Pancreas (tissue), 10 donors: ENCODE data around the gene GET4. TPM values are rescaled to one million over a fixed set of nuclear protein-coding genes. Genes with fewer than 3 reads are reported as not detected.
"Not testable (repeated sequence)": the region's sequence is repeated elsewhere in the genome, so short reads cannot be mapped to it uniquely, and the experiment has no call there.

ENCODE experiments used
- ATAC-seq, 4 donors: fragments of 200-7000 bp; cut with Tn5 transposase; one replicate each; pipeline versions ENCODE4 v1.8.0 to v1.9.1; 2020; ENCODE audit warnings: mild to moderate bottlenecking in 4 of 4, moderate library complexity in 4 of 4
- DNase-seq, 6 donors: peaks; one replicate each; pipeline ENCODE4 v3.0.0-alpha.2; 2020
- FAIRE-seq: peaks from 2 replicates; lab custom pipeline; 2012; peaks lifted over from hg19 to GRCh38; lab: Jason Lieb, UNC
- H3K27ac ChIP-seq, 4 donors: fragments of 200-600 bp; sonication (generic); 1 replicate in 3 of 4; 2 replicates in 1 of 4; pipeline versions ENCODE4 v1.5.0 to v1.8.0; 2020
- H3K27me3 ChIP-seq, 4 donors: fragments of 200-600 bp; one replicate each; pipeline ENCODE4 v1.8.0; 2021
- H3K36me3 ChIP-seq, 3 donors: fragments of 200-600 bp; sonication (generic) in 1 of 3; one replicate each; pipeline versions ENCODE4 v1.5.0 to v1.8.0; 2020 to 2021
- H3K4me1 ChIP-seq, 3 donors: fragments of 200-600 bp; one replicate each; pipeline ENCODE4 v1.8.0; 2021
- H3K4me3 ChIP-seq, 4 donors: fragments of 200-600 bp; sonication (generic) in 2 of 4; one replicate each; pipeline versions ENCODE4 v1.5.0 to v1.8.0; 2020 to 2021
- H3K9me3 ChIP-seq, 4 donors: fragments of 200-600 bp; one replicate each; pipeline ENCODE4 v1.8.0; 2021
- WGBS, 2 donors: extraction: QIAGEN DNeasy Blood & Tissue Kit; methylation state at CpG; one replicate each; pipeline ENCODE4 v1.1.7; 2013; 5-methylcytosine and 5-hydroxymethylcytosine counted together
- intact Hi-C, 3 donors: fragments of 100-400 bp; cut with DNase I; formaldehyde crosslinking; loops; one replicate each; pipeline versions ENCODE4 v1.11.1 to v1.14.2; 2022
- polyA plus RNA-seq, 2 donors: library from polyadenylated mRNA; stranded (reverse); fragments of 200-250 nt; gene quantifications; one replicate each; pipeline ENCODE4 v1.2.3, GENCODE V29; 2013
- total RNA-seq, 6 donors: library from RNA; stranded (reverse); fragmentation: NEBNext Ultra II Directional in 4 of 6; extraction: Animal tissue kit (Norgen Biotek cat#: 25700) in 4 of 6; gene quantifications; one replicate each; pipeline versions ENCODE4 v1.2.1 to v1.2.4, GENCODE V29; 2021 to 2023
- TF ChIP-seq, protein P1 (sequence below), 4 donors: fragments of 200-600 bp; sonication (generic) in 3 of 4; IDR thresholded peaks; one replicate each; pipeline versions ENCODE4 v1.5.0 to v1.8.0; 2021; ENCODE audit warnings: antibody characterized with exemption in 4 of 4
- donor health status: healthy with polysubstance abuse.
- donor health status: DM: no; HTN: no; CAD: no; lungs with moderate emphysema.
- donor health status: DM: no; HTN: no; CAD: no.
- donor health status: control.
- donor health status: control.
- donor health status: Bipolar disorder and iron deficiency.
- donor health status: DM: yes; HTN: yes; CAD: no.
- donor health status: DM: no; HTN: no; CAD: no.
- donor health status: DM: no; HTN: no; CAD: no.
- donor health status: DM: yes; HTN: yes; CAD: no.

GET4 gene
- total and polyA plus RNA-seq, 8 donors, result 13.1 to 94.5 (median 21.4) TPM

DNA sequence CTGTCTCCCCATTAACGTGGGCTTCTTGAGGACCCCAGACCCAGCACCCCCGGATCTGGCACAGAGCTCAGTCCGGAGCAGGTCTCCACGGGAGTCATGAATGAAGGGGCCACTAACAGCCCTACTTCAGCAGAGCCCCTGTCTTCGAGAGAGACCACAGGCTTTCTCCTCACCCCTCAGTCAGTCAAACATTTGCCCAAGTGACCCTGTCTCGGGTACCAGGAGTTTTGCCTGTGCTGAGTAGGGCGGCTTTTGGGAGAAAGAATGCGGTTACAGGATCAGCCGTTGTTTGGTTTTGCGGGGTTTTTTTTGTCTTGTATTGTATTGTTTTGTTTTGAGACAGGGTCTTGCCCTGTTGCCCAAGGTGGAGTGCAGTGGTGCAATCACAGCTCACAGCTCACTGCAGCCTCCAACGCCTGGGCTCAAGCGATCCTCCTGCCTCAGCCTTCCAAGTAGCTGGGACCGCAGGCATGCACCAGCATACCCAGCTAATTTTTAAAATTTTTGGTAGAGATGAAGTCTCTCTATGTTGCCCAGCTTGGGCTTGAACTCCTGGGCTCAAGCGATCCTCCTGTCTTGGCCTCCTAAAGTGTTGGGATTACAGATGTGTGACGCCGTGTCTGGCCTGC lies 61.6 kb downstream of the GET4 start:
- DNase-seq, result peak in 3 of 6 donors; percentile 5 to 30 (median 20)
- no peak for FAIRE-seq

DNA sequence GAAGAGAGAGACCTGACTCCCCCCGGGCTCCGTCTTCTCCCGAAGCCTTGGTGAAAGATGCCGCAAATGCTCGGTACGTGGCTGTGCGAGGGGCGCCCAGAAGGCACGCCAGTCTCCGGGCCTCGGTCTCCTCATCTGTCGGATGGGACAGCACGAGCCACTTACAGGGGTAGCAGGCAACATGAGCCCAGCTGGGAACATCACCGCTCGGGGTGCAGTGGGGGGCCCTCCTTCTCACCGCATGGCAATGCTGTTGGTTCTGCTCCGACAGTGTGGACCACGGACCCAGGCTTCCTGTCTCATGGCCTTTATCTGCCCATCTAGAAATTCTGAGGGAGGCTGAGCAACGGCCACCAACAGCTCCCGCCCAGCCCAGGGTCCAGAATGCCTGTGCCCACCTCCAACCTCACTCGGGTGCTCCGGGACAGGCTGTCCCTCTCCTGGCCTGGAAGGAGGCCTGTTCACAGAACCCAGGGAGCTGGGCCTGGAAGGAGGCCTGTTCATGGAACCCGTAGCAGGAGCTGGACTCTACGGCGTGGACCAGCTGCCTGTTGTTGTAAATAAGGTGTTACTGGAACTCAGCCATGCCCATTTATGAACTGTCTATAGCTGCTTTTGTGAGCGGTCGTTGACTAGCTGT lies 62.3 kb downstream of the GET4 start:
- 96 to 98% methylated on average over 27 of the region's 27 CpGs for WGBS, 2 donors
- no peak for FAIRE-seq
- no peak for ATAC-seq
- H3K4me1 ChIP-seq, result no peaks in the 10 kb centered on the region
- no peaks in the 10 kb centered on the region for H3K36me3 ChIP-seq
- intact Hi-C loops, result no loop called here
- H3K27me3 ChIP-seq, result no peaks in the 10 kb centered on the region
- H3K4me3 ChIP-seq, result no peak overlapping the region
- TF ChIP-seq, protein P1, sequence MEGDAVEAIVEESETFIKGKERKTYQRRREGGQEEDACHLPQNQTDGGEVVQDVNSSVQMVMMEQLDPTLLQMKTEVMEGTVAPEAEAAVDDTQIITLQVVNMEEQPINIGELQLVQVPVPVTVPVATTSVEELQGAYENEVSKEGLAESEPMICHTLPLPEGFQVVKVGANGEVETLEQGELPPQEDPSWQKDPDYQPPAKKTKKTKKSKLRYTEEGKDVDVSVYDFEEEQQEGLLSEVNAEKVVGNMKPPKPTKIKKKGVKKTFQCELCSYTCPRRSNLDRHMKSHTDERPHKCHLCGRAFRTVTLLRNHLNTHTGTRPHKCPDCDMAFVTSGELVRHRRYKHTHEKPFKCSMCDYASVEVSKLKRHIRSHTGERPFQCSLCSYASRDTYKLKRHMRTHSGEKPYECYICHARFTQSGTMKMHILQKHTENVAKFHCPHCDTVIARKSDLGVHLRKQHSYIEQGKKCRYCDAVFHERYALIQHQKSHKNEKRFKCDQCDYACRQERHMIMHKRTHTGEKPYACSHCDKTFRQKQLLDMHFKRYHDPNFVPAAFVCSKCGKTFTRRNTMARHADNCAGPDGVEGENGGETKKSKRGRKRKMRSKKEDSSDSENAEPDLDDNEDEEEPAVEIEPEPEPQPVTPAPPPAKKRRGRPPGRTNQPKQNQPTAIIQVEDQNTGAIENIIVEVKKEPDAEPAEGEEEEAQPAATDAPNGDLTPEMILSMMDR (IDR thresholded peaks at IDR 0.05), result no peak
- H3K9me3 ChIP-seq, result no peaks in the 10 kb centered on the region
- DNase-seq, result peak in 3 of 6 donors; percentile 12 to 60 (median 46)
- no peak overlapping the region for H3K27ac ChIP-seq

More for the DNA sequence above, 61.6 kb downstream of the GET4 start:
- Histone ChIP-seq H3K27ac (no peak overlapping the region), H3K4me1 (no peaks in the 10 kb centered on the region), H3K9me3 (no peaks in the 10 kb centered on the region), H3K36me3 (no peaks in the 10 kb centered on the region), H3K27me3 (no peaks in the 10 kb centered on the region), H3K4me3 (no peak overlapping the region)
- WGBS, 2 donors, result 86 to 93% methylated on average over 16 of the region's 16 CpGs
- intact Hi-C loops, result no loop called here
- TF ChIP-seq, protein P1 (IDR thresholded peaks at IDR 0.05), result no peak
- ATAC-seq, result no peak

DNA sequence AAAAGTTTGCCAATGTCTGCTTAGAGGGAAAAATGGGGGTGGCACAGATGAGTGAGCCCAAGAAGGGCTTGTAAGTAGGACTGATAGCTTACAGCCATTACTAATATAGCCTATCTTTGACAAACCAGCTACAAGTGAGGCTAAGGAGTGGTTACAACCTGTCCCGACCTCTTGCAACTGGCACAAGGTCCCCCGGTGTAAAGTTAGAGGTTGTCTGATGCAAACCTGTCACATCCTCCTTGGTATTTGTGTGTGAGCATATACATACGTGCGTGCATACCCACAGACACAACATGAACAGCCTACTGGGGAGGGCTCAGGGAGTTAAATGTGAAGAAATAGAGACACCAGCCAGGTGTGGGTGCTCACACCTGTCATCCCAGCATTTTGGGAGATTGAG lies 63.5 kb downstream of the GET4 start:
- intact Hi-C loops, result no loop called here
- no peaks in the 10 kb centered on the region for H3K27me3 ChIP-seq
- WGBS, 2 donors, result 97 to 98% methylated on average over 4 of the region's 4 CpGs
- H3K9me3 ChIP-seq, result no peaks in the 10 kb centered on the region
- peaks cover 0 to 4% (median 0%) of the 10 kb centered on the region in 3 donors for H3K4me1 ChIP-seq
- FAIRE-seq (no peak), DNase-seq (peak in 1 of 6 donors; percentile 6), ATAC-seq (no peak)
- H3K27ac ChIP-seq, result no peak overlapping the region
- H3K36me3 ChIP-seq, result no peaks in the 10 kb centered on the region
- TF ChIP-seq, protein P1 (IDR thresholded peaks at IDR 0.05), result no peak
- H3K4me3 ChIP-seq, result no peak overlapping the region

DNA sequence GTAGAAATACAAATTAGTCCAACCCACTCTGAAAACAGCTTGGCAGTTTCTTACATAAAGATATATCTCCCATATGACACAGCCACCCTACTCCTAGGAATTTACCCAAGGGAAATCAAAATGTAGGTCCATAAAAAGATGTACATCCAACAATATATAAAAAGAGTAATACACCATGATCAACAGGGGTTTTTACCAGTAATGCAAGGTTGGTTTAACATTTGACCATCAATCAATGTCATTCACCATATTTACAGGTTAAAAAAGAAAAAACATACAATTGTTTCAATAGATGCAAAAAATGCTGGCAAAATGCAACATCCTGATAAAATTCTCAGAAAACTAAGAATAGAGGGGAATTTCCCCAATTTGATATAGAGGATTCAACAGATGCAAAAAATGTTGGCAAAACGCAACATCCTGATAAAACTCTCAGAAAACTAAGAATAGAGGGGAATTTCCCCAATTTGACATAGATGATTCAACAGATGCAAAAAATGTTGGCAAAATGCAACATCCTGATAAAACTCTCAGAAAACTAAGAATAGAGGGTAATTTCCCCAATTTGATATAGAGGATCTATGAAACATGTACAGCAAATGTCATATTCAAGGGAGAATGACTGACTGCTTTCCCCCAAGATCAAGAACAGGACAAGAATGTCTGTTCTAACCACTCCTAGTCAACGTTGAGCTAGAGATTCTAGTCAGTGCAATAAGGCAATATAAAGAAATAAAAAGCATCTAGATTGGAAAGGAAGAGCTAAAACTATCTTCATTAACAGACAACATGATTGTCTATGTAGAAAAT lies 64.5 kb downstream of the GET4 start:
- no peak for DNase-seq
- Histone ChIP-seq H3K4me1 (peaks cover 0 to 4% (median under 1%) of the 10 kb centered on the region in 3 donors), H3K36me3 (no peaks in the 10 kb centered on the region), H3K27me3 (no peaks in the 10 kb centered on the region), H3K27ac (no peak overlapping the region), H3K4me3 (no peak overlapping the region), H3K9me3 (no peaks in the 10 kb centered on the region)
- TF ChIP-seq, protein P1 (IDR thresholded peaks at IDR 0.05), result no peak
- intact Hi-C loops, result no loop called here
- no peak for ATAC-seq
- FAIRE-seq, result no peak
- 72 to 74% methylated on average over 2 of the region's 2 CpGs for WGBS, 2 donors

DNA sequence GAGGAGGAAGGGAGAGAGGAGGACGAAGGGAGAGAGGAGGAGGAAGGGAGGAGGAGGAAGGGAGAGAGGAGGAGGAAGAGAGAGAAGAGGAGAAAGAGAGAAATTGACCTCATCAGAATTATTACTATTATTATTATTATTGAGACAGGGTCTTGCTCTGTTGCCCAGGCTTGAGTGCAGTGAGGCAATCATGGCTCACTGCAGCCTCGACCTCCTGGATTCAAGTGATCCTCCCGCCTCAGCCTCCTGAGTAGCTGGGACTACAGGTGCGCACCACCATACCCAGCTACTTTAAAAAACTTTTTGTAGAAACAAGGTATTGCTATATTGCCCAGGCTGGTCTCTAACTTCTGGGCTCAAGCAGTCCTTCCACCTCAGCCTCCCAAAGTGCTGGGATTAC lies 67.4 kb downstream of the GET4 start:
- H3K4me3 ChIP-seq, ATAC-seq, H3K27me3 ChIP-seq, H3K27ac ChIP-seq, FAIRE-seq, intact Hi-C loops, H3K9me3 ChIP-seq, H3K36me3 ChIP-seq, H3K4me1 ChIP-seq: not testable (repeated sequence)
- DNase-seq, result peak in 3 of 6 donors; percentile 2 to 9 (median 5)
- 86 to 95% methylated on average over 4 of the region's 4 CpGs for WGBS, 2 donors
